ENCODE data around the gene MLPH.
A peak's percentile ranks its signal among the peaks of the same experiment; 100 is the strongest.

MLPH gene

DNA sequence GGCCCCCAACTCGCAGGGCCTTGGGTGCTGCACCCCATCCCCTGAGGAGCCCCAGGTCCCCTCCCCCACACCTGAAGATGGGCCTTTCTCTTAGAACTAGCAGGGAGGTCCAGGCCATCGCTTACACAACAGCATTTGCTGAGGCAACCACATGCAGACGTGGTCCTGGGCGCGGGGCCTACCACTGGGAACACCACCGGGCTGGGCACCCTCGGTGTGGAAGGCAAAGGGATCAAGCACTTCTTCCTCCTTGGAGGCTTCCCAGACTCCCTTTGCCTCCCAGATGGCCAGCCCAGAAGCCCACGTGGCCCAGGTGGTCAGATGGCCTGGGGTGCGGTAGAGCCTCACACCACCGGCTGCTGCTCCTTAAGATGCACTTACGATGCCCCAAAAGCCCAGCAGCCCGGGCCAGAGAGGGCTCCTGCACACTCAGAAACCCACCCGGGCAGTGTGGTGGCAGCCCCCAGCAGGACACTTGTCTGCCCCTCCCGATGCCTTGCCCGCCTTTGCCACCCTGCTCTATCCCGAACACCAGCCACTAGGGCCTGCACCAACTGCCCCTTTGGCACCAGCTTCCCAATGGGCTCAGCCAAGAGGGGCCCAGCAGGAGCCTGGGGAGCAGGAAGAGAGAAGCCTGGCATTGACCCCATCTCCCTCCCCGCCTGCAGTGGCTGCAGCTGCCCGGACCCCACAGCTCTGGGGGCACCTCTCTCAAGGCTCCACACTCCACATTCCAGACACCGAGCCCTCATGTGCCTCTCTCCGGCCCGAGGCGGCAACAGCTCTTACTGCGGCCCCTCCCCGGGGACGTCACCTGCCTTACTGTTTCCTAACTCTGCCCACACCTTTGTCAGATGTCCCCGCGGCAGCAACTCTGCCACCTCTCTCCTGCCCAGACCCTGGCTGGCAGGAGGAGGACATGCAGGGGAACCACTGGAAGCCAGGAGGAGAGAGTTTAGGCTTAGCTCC, 13.9 kb upstream of the MLPH start:
- no peaks in the 10 kb centered on the region for H3K9me3 ChIP-seq (replicated peaks; ENCODE audit: low read length)
- H3K4me3 ChIP-seq (ENCODE audit: low read length): no peak overlapping the region
- no peaks in the 10 kb centered on the region for H3K27me3 ChIP-seq (ENCODE audit: control insufficient read depth, insufficient read depth, low read length)
- H3K4me2 ChIP-seq (ENCODE audit: low read length): peak overlapping the region; percentile 18
- peaks cover 43% of the 10 kb centered on the region for H3K4me1 ChIP-seq (ENCODE audit: control insufficient read depth, insufficient read depth, low read length)
- peak overlapping the region; percentile 99 for H3K9ac ChIP-seq (ENCODE audit: low read depth, low read length)
- H3K36me3 ChIP-seq (ENCODE audit: insufficient read depth, low read length): no peaks in the 10 kb centered on the region

DNA sequence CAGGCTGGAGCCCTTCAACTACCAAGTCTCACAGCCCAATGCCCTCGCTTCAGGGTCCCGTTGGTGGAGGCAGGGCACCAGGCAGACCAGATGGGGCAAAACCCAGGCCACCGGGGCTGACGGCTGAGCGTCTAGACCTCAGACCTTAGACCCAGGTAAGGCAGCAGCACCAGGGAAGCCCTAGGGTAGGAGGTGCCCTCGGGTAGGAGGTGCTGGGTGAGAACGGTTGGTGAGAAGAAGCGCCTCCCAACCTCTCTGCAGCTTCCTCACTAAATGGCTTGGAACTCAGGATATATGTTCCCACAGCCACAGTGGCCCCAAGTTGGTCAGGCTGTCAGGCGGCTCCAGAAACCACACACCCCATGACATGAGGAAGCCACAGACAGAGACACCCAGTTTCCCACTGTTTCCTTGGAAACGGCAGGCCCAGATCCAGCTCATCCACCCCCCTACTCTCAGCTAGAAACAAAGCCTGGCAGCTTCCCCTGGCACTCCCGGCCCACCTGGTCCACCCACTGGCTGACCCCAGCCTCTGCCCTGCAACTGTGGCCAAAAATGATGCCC, 13.1 kb upstream of the MLPH start:
- H3K4me2 ChIP-seq (ENCODE audit: low read length): peak overlapping the region; percentile 96
- peaks cover 43% of the 10 kb centered on the region for H3K4me1 ChIP-seq (ENCODE audit: control insufficient read depth, insufficient read depth, low read length)
- H3K4me3 ChIP-seq (ENCODE audit: low read length): peak overlapping the region; percentile 71
- H3K9me3 ChIP-seq (replicated peaks; ENCODE audit: low read length): no peaks in the 10 kb centered on the region
- peak overlapping the region; percentile 99 for H3K9ac ChIP-seq (ENCODE audit: low read depth, low read length)
- H3K36me3 ChIP-seq (ENCODE audit: insufficient read depth, low read length): no peaks in the 10 kb centered on the region
- H3K27me3 ChIP-seq (ENCODE audit: control insufficient read depth, insufficient read depth, low read length): no peaks in the 10 kb centered on the region

DNA sequence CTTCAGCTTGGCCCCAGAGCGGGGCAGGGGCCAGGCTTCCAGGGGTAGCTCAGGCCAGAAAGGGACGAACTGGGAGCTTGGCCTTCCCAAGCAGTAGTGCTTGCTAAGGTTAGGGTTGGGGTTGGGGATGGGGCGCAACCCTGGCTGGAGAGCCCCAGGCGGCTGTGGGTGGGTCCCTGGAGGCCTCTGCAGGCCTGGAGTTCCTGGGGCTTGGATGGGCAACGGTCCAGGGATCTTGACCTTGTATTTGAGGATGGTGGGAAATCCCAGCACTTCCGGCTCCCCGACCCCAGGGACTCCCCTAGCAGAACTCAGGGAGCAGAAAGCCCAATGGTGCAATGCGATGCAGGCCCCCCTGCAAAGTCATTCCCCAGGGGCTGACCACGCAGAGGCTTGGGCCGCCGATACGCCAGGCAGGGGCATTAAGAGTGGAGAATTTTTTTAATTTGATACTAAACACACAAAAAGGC, 12.6 kb upstream of the MLPH start:
- Histone ChIP-seq H3K9ac (ENCODE audit: low read depth, low read length) (peak overlapping the region; percentile 99), H3K4me2 (ENCODE audit: low read length) (peak overlapping the region; percentile 96), H3K9me3 (replicated peaks; ENCODE audit: low read length) (no peaks in the 10 kb centered on the region), H3K4me3 (ENCODE audit: low read length) (peak overlapping the region; percentile 71), H3K27me3 (ENCODE audit: control insufficient read depth, insufficient read depth, low read length) (no peaks in the 10 kb centered on the region), H3K36me3 (ENCODE audit: insufficient read depth, low read length) (no peaks in the 10 kb centered on the region), H3K4me1 (ENCODE audit: control insufficient read depth, insufficient read depth, low read length) (peaks cover 43% of the 10 kb centered on the region)

DNA sequence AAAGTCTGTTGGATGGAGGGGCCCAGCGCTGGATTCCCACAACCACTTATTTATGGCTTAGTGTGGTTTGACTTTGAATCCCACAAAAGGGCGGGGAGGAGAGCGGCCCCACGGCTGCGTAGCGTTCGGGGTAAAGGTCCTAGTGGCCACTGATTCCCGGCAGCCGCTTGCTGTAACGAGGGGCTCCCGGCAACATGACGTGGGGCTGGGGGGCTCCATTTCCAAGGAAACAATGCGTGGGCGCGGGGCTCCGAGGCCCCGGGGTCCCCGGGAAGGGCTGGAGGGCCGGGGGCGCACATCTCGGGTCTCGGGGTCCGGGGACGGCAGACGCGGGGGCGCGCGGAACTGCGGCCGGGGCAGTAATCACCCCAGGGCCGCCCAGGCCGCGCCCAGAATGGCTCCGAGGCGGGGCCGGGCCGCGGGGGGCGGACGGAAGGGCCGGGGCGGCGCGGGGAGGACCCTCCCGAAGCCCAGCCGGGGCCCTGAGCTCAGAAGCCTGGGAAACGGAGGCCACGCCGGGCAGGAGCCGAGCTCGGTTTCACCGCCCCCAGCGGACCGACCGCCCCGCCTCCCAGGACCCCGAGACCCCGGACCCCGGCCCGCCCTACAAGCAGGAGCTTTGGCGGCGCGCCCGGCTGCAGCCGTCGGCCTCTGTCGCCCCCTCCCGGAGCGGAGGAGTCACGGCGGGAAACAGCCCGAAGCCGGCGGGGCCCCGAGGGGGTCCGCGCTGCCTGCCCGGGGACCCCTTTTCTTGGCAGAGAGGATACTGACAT, 11.9 kb upstream of the MLPH start:
- peak overlapping the region; percentile 96 for H3K4me2 ChIP-seq (ENCODE audit: low read length)
- no peaks in the 10 kb centered on the region for H3K36me3 ChIP-seq (ENCODE audit: insufficient read depth, low read length)
- H3K9ac ChIP-seq (ENCODE audit: low read depth, low read length): peak overlapping the region; percentile 99
- H3K9me3 ChIP-seq (replicated peaks; ENCODE audit: low read length): no peaks in the 10 kb centered on the region
- H3K27me3 ChIP-seq (ENCODE audit: control insufficient read depth, insufficient read depth, low read length): no peaks in the 10 kb centered on the region
- H3K4me1 ChIP-seq (ENCODE audit: control insufficient read depth, insufficient read depth, low read length): peaks cover 43% of the 10 kb centered on the region
- H3K4me3 ChIP-seq (ENCODE audit: low read length): peak overlapping the region; percentile 71

DNA sequence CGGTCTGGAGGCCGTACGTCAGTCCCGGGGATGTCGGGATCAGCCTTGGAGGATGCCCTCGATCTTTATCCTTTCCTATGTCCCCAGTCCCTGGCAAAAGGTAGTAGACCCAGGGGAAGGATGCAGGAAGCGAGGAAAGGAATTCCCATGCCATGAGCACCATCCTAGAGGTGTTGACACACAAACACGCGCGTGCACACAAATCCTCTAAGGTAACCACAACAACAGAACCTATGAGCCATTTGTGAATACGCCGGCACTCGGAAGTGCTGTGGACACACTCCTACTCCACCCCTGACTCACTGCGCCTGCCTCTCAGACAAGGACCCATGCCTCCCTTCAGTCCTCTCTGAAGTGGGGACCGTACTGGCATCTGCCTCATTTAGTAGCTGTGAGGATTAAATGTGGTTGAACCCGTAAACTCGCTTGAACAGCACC, 11.3 kb upstream of the MLPH start:
- H3K9me3 ChIP-seq (replicated peaks; ENCODE audit: low read length): no peaks in the 10 kb centered on the region
- H3K9ac ChIP-seq (ENCODE audit: low read depth, low read length): peak overlapping the region; percentile 99
- H3K27me3 ChIP-seq (ENCODE audit: control insufficient read depth, insufficient read depth, low read length): no peaks in the 10 kb centered on the region

DNA sequence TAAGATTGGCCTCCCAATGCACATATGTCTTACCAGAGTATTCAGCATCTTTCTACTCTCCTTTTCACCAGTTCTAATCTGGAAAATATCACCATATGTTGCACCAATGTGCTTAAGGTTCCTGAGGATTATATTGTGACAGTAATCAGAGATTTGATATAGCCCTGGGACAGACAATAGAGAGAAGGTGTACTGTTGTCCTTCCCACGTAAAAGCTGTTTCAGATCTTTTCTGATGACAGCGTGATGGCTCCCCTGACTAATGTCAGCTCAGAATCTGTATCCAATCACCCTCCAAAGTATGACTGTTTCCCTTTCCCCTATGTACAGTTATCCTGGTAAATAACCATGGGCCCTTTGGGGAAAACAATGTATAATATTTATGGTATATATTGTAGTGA, 9.0 kb upstream of the MLPH start:
- Histone ChIP-seq H3K4me3 (ENCODE audit: low read length) (no peak overlapping the region), H3K4me1 (ENCODE audit: control insufficient read depth, insufficient read depth, low read length) (peaks cover 46% of the 10 kb centered on the region), H3K36me3 (ENCODE audit: insufficient read depth, low read length) (no peaks in the 10 kb centered on the region), H3K27me3 (ENCODE audit: control insufficient read depth, insufficient read depth, low read length) (no peaks in the 10 kb centered on the region), H3K4me2 (ENCODE audit: low read length) (no peak overlapping the region), H3K9me3 (replicated peaks; ENCODE audit: low read length) (no peaks in the 10 kb centered on the region), H3K9ac (ENCODE audit: low read depth, low read length) (no peak overlapping the region)

More for the DNA sequence above, 11.3 kb upstream of the MLPH start:
- peaks cover 43% of the 10 kb centered on the region for H3K4me1 ChIP-seq (ENCODE audit: control insufficient read depth, insufficient read depth, low read length)
- peak overlapping the region; percentile 96 for H3K4me2 ChIP-seq (ENCODE audit: low read length)
- H3K4me3 ChIP-seq (ENCODE audit: low read length): peak overlapping the region; percentile 71
- no peaks in the 10 kb centered on the region for H3K36me3 ChIP-seq (ENCODE audit: insufficient read depth, low read length)

DNA sequence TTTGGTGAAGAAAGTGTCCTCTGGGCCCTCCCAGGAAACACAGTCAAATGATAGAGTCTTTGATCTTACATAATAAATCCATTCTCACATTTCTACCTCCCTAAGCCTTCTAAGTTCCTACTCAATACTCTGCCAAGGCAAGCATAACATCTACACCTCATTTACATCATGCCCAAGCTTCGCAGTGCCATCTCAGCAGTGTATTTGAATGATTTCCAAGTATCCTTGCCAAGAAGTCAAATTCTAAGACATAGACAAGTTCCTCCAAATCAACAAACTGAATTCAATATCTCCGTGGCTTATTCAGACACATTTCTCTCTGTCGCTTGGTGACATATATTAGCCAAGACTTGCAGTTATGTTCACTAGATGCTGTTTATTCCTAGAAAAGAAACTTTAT, 8.1 kb upstream of the MLPH start:
- H3K4me1 ChIP-seq (ENCODE audit: control insufficient read depth, insufficient read depth, low read length): peaks cover 46% of the 10 kb centered on the region
- H3K9me3 ChIP-seq (replicated peaks; ENCODE audit: low read length): no peaks in the 10 kb centered on the region
- H3K27me3 ChIP-seq (ENCODE audit: control insufficient read depth, insufficient read depth, low read length): no peaks in the 10 kb centered on the region
- no peak overlapping the region for H3K4me3 ChIP-seq (ENCODE audit: low read length)
- H3K36me3 ChIP-seq (ENCODE audit: insufficient read depth, low read length): no peaks in the 10 kb centered on the region
- H3K9ac ChIP-seq (ENCODE audit: low read depth, low read length): no peak overlapping the region
- no peak overlapping the region for H3K4me2 ChIP-seq (ENCODE audit: low read length)

DNA sequence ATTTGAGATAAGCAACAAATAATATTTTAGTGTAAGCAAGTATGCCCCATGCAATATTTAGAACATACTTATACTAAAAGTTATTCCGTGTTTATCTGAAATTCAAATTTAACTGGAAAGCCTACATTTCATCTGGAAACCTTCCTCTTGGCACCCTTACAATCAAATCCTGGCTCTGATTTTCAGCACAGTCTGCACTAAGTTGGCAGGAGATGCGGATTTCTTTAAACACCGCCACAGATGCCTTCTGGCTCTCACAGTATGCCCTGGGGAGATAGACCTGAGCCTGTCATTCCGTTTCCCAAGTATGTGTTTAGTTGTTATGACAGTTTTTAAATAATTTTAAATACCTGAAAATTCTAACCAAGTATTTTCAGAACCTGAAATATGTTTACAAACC, 7.3 kb upstream of the MLPH start:
- H3K9ac ChIP-seq (ENCODE audit: low read depth, low read length): no peak overlapping the region
- no peaks in the 10 kb centered on the region for H3K36me3 ChIP-seq (ENCODE audit: insufficient read depth, low read length)
- H3K4me3 ChIP-seq (ENCODE audit: low read length): no peak overlapping the region
- H3K4me2 ChIP-seq (ENCODE audit: low read length): no peak overlapping the region
- no peaks in the 10 kb centered on the region for H3K27me3 ChIP-seq (ENCODE audit: control insufficient read depth, insufficient read depth, low read length)
- peaks cover 44% of the 10 kb centered on the region for H3K4me1 ChIP-seq (ENCODE audit: control insufficient read depth, insufficient read depth, low read length)
- H3K9me3 ChIP-seq (replicated peaks; ENCODE audit: low read length): no peaks in the 10 kb centered on the region

DNA sequence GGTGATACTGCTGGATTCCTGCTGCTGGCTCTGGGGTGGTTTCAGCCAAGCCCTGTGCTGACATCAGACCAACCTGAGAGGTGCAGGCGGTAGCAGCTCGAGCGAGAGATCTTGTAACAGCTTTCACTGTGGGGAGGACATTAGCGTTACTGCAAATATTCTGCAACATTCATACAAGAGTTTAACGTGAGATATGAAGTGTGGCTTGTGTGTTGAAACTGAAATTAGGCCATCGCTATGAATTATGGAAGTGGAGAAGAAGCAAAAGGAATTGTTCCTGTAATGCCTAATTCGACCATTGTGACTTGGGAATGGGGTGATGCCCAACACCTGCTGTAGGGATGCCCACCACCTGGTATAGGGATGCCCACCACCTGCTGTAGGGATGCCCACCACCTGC, 6.5 kb upstream of the MLPH start:
- Histone ChIP-seq H3K36me3 (ENCODE audit: insufficient read depth, low read length) (no peaks in the 10 kb centered on the region), H3K27me3 (ENCODE audit: control insufficient read depth, insufficient read depth, low read length) (no peaks in the 10 kb centered on the region), H3K4me1 (ENCODE audit: control insufficient read depth, insufficient read depth, low read length) (peaks cover 46% of the 10 kb centered on the region)

DNA sequence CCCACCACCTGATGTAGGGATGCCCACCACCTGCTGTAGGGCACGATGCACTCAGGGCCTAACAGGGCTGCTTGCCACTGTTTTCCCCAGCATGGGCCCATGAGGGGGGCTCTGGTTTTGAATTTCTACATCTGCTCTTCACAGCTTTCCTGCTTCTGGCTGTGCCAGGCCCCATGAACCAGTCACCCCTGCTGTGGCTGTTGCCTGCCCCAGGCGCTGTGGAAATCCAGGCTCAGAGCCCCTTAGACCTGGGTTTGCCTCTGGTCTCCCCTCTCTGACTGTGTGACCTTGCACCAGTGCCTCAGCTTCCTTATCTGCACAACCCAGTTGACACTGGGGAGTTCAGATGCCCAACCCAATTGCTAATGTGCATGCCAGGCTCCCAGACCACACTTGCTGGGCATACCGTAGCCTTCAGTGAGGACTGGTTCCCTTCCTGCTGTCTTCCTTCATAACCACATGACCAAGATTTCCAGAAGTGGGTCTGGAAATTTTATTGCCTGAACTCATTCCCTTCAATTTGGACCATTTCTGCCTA, 6.0 kb upstream of the MLPH start:
- Histone ChIP-seq H3K9me3 (replicated peaks; ENCODE audit: low read length) (no peaks in the 10 kb centered on the region), H3K4me1 (ENCODE audit: control insufficient read depth, insufficient read depth, low read length) (peaks cover 46% of the 10 kb centered on the region), H3K9ac (ENCODE audit: low read depth, low read length) (no peak overlapping the region), H3K4me2 (ENCODE audit: low read length) (no peak overlapping the region), H3K36me3 (ENCODE audit: insufficient read depth, low read length) (no peaks in the 10 kb centered on the region), H3K4me3 (ENCODE audit: low read length) (no peak overlapping the region), H3K27me3 (ENCODE audit: control insufficient read depth, insufficient read depth, low read length) (no peaks in the 10 kb centered on the region)

More for the DNA sequence above, 6.5 kb upstream of the MLPH start:
- Histone ChIP-seq H3K9me3 (replicated peaks; ENCODE audit: low read length) (no peaks in the 10 kb centered on the region), H3K4me2 (ENCODE audit: low read length) (no peak overlapping the region), H3K4me3 (ENCODE audit: low read length) (no peak overlapping the region), H3K9ac (ENCODE audit: low read depth, low read length) (no peak overlapping the region)

DNA sequence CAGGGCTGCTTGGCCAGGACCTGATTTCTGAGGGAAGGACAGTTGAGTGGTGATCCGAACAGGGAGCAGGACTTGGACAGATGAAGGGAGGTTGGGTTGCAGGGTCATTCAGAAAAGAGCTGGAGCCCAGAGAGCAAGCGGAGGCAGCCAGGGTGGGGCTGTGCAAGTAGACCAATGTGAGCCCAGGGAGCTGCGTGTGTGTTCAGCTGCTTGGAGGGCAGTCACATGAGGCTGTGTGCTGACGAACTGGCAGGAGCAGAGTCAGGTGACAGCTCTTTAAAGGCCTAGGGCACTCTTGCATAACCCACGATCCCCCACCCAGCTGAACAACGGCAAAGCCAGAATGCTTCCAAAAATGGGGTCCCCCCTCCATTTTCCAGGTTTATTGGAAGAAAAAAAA, 4.6 kb upstream of the MLPH start:
- H3K9ac ChIP-seq (ENCODE audit: low read depth, low read length): peak overlapping the region; percentile 47
- H3K4me3 ChIP-seq (ENCODE audit: low read length): peak overlapping the region; percentile 8
- peak overlapping the region; percentile 16 for H3K4me2 ChIP-seq (ENCODE audit: low read length)
- H3K27me3 ChIP-seq (ENCODE audit: control insufficient read depth, insufficient read depth, low read length): no peaks in the 10 kb centered on the region
- no peaks in the 10 kb centered on the region for H3K9me3 ChIP-seq (replicated peaks; ENCODE audit: low read length)
- peaks cover 41% of the 10 kb centered on the region for H3K4me1 ChIP-seq (ENCODE audit: control insufficient read depth, insufficient read depth, low read length)
- peaks cover 3% of the 10 kb centered on the region for H3K36me3 ChIP-seq (ENCODE audit: insufficient read depth, low read length)

All from skeletal muscle satellite cell (primary cell).